HG03521 (cell line): ENCODE results near the gene RANBP3L.
"Not testable (repeated sequence)": the region's sequence is repeated elsewhere in the genome, so short reads cannot be mapped to it uniquely, and the experiment has no call there.

Source experiments
- ATAC-seq: cut with Tn5 transposase; IDR thresholded peaks from one replicate; pipeline ENCODE4 v1.9.1; 2021; ENCODE audit warnings: mild to moderate bottlenecking, moderate library complexity; ENCODE audit not compliant: unreplicated experiment

The RANBP3L gene

GRCh38 chr5:36285837-36286615 is 15.7 kb downstream of the RANBP3L start:
- no peak for ATAC-seq

- ATAC-seq = not testable (repeated sequence)
Measured at GRCh38 chr5:36283775-36284174, 17.9 kb downstream of the RANBP3L start.

- ATAC-seq = no peak
Measured at GRCh38 chr5:36281626-36282025, 20.1 kb downstream of the RANBP3L start.

GRCh38 chr5:36279054-36279698 is 22.5 kb downstream of the RANBP3L start:
- ATAC-seq = no peak

DNA sequence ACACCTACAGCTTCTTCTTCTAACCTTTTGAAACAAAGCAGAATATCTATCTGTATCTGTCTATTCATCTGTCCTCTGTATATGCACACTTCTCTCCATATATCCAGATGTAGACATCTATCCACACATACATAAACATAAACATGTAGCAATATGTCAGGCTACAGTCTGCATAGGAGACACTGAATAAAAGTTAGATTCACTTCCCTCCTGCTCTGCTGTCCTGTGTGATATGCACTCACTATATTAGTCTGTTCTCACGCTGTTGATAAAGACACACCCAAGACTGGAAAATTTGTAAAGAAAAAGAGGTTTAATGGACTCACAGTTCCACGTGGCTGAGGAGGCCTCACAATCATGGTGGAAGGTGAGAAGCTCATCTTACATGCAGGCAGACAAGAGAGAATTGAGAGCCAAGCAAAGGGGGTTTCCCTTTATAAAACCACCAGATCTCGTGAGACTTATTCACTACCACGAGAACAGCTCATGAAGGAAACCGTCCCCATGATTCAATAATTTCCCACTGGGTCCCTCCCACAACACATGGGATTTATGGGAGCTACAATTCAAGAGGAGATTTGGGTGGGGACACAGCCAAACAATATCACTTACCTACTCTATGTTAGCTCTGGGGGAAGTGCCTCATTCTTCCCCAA is 24.1 kb downstream of the RANBP3L start:
- no peak for ATAC-seq

- no peak for ATAC-seq
Measured at GRCh38 chr5:36276864-36277263, 24.8 kb downstream of the RANBP3L start.

- ATAC-seq = no peak
Measured at GRCh38 chr5:36273809-36274526, 27.7 kb downstream of the RANBP3L start.

GRCh38 chr5:36272136-36272690 is 29.5 kb downstream of the RANBP3L start:
- no peak for ATAC-seq

DNA sequence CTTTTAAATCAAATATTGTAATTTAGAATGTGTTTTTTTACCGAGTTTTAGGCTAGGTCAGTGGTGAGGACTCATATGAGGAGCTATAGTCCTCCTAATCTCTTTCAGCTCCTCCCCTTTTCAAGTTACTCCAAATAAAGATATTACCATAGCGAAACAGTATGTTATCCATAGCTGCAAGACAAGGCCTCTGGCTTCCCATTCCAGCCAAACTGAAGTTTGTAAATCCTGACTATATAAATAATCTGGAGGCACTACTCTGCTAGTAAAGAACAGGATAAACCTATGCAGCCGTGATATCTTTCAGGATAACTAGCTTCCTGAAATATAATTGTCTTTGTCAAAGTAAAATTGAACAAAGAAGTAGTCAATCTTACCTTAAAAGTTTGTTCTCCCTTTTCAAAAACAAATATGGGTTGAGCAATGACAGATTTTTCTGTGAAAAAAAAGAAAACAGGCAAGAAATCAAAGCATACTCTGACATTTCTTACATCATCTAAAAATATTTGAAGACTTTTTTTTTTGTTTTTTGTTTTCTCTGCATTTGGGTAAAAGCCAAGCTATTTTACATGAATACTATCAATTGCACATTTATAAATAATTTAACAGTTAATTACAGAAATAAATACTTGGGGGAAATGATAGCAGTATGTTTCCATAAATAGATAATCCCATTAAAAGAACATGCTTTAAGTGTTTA is 30.7 kb downstream of the RANBP3L start:
- ATAC-seq = no peak

DNA sequence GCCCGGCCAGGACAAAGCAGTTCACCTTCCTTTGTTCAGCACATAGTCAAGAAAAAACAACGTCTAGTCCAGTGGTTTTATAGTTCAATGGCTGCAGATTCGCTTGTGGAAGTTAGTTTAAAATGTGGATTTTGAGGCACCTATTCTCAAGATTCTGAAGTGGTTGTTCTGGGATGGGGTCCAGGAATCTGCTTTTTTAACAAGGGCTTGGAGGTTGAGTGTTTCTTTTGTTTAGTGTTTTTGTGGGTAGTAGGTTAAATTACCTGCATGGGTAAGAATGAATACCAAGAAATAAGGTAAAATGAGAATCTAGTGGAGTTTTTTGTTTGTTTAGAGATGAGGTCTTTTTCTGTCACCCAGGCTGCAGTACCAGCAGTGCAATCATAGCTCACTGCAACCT is 31.5 kb downstream of the RANBP3L start:
- ATAC-seq = no peak

DNA sequence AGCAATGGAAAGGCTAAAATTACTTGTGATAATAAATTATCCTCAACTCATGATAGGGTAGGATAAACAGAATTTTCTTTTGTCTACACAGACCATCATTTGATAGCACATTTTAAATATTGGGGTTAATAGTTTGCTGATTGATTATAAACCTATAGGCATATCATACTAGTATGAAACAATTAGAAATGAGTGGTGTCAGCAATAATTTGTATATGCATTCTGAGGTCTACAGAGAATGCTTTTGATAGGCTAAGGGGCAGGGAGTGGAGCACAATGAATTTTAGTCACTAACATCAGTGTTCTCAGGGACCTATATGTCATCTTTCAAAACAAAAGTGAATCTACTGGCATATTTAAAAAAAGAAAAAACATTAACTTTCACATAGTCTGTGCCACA is 32.2 kb downstream of the RANBP3L start:
- no peak for ATAC-seq

- ATAC-seq = no peak
Measured at GRCh38 chr5:36267905-36268304, 33.8 kb downstream of the RANBP3L start.

DNA sequence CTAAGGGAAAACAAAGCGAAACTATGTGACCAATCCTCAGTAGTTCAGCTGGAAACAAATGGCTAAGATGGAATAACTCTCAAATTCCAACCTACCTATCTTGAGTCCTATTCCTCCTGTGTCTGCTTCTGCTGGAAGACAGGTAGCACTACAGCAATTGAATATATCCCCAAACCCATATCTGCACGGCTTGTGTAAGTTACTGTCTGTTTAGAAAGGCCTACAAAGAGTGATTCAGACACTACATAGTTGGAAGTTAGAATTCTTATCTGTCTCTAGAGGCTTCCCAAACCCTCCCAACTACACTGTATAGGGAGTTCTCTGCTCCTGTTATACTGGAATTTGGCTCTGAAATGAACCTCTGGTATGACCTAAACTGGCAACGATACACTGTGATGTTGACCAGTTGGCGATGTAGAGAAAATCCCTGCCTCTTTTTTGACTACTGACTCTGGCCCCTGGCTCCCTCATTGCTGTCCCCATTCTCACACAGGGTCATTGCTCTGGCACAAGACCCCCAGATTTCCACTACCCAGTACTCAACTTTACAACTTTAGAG is 37.4 kb downstream of the RANBP3L start:
- no peak for ATAC-seq

GRCh38 chr5:36261186-36261585 is 40.5 kb downstream of the RANBP3L start:
- ATAC-seq = no peak

DNA sequence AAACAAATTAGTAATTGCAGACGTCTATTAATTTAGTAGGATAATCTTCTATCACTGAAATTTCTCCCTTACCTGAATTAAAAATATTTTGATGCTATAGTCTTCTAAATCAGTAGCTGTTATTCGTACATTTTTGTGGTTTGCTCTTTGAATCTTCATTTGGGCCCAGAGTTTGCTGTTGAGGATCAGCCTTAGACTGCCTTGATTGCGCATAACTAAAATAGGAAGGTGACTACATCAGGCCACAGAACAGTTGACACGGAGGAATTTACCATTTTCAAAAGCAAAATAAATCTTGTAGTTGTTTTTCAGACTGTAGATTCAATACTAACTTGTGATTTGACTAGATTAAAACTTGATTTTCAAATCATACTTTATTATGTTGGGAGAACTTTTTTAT is 48.1 kb downstream of the RANBP3L start:
- no peak for ATAC-seq

- ATAC-seq = no peak
Measured at GRCh38 chr5:36252722-36253365, 48.9 kb downstream of the RANBP3L start.

GRCh38 chr5:36251218-36251617 is 50.5 kb downstream of the RANBP3L start:
- ATAC-seq = no peak

DNA sequence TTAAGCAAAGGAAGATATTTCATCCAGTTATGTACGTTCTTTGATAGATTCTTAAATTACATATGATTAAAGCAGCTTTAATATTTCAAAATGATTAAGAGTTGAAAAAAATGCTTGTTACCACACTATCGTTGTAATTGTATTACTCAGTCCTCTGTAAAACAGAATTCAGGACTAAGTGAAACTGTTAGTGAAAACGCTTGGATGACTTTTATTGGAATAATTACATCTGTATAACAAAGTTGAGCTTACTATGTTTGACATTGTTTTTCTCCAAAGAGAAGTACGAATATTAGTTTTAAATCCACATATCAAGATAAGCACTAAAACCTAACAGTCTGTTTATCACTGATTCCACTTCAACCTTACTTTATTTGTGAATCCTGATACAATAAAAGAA is 51.3 kb downstream of the RANBP3L start:
- no peak for ATAC-seq

DNA sequence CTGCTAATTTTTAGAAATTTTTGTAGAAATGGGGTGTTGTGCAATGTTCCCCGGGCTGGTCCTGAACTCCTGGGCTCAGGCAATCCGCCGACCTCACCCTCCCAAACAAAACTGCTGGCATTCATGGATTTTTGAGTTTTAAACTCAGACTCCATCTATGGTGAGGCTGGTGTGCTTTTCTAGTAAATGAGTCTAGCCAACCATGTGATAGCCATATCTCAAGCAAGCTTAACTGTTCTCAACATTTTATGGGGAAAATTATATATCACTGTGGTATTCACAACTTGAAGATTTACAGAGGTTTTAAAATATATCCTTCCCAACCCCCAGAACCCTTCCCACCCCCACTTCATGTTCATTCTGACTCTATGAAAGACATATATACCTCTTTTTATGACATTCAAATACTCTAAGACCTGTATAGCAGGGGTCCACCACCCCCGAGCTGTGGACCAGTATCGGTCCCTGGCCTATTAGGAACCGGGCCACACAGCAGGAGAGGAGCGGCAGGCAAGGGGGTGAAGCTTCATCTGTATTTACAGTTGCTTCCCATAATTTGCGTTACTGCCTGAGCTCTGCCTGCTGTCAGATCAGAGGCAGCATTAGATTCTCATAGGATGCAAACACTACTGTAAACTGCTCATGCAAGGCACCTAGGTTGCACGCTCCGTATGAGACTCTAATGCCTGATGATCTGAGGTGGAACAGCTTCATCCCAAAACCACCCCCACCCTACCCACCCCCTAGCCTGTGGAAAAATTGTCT is 55.5 kb downstream of the RANBP3L start:
- no peak for ATAC-seq
